Right lobe of liver (tissue), 6 donors: ENCODE data around the gene MAP3K13. TPM values are rescaled to one million over a fixed set of nuclear protein-coding genes. Genes with fewer than 3 reads are reported as not detected.

Experiments
- ATAC-seq, 4 donors: fragments of 200-7000 bp; cut with Tn5 transposase; one replicate each; pipeline ENCODE4 v1.9.1; 2020; ENCODE audit warnings: mild to moderate bottlenecking in 4 of 4, moderate library complexity in 4 of 4
- DNase-seq, 3 donors: peaks; one replicate each; pipeline ENCODE4 v3.0.0-alpha.2; 2020
- H3K27ac ChIP-seq, 3 donors: fragments of 200-600 bp; one replicate each; pipeline ENCODE4 v1.8.0; 2022
- H3K27me3 ChIP-seq, 2 donors: fragments of 200-600 bp; one replicate each; pipeline ENCODE4 v1.8.0; 2022
- H3K36me3 ChIP-seq, 4 donors: fragments of 200-600 bp; sonication (generic) in 1 of 4; one replicate each; pipeline versions ENCODE4 v1.5.1 to v1.8.0; 2017 to 2022; ENCODE audit warnings: control low read depth in 1 of 4
- H3K4me1 ChIP-seq, 4 donors: fragments of 200-600 bp; sonication (generic) in 1 of 4; one replicate each; pipeline versions ENCODE4 v1.5.1 to v1.8.0; 2017 to 2022; ENCODE audit warnings: control low read depth in 1 of 4
- H3K4me3 ChIP-seq, 3 donors: fragments of 200-600 bp; one replicate each; pipeline ENCODE4 v1.8.0; 2022
- H3K9me3 ChIP-seq, 4 donors: fragments of 200-600 bp; sonication (generic) in 1 of 4; one replicate each; pipeline versions ENCODE4 v1.5.1 to v1.8.0; 2017 to 2022; ENCODE audit warnings: control low read depth in 1 of 4
- CTCF ChIP-seq, 4 donors: fragments of 200-600 bp in 3 of 4; fragments of 450-650 bp in 1 of 4; IDR thresholded peaks; one replicate each; pipeline versions ENCODE4 v1.5.1 to v1.8.0; 2016 to 2022; ENCODE audit warnings: antibody characterized with exemption in 4 of 4, mild to moderate bottlenecking in 2 of 4
- POLR2A ChIP-seq: fragments of 450-650 bp; IDR thresholded peaks from one replicate; pipeline ENCODE4 v1.6.1; 2017; ENCODE audit warnings: antibody characterized with exemption, mild to moderate bottlenecking
- WGBS: methylation state at CpG from one replicate; pipeline ENCODE4 v1.1.6; 2018; ENCODE audit warnings: low coverage, low lambda C conversion rate; ENCODE audit not compliant: insufficient coverage; ENCODE audit errors: missing lambda C conversion rate; 5-methylcytosine and 5-hydroxymethylcytosine counted together
- intact Hi-C, 2 donors: fragments of 100-400 bp; cut with DNase I; formaldehyde crosslinking; loops; one replicate each; pipeline versions ENCODE4 v1.11.2 to v1.14.1; 2022
- total RNA-seq, 6 experiments: library from RNA; depleted of rRNA in 2 of 6; stranded (reverse); fragments of >200 nt in 2 of 6; fragmentation: NEBNext Ultra II Directional in 3 of 6; extraction: Animal tissue kit (Norgen Biotek cat#: 25700) in 3 of 6; gene quantifications; one replicate each; pipeline versions ENCODE4 v1.1.0 to v1.2.4, GENCODE V29; 2016 to 2023
- donor health status: DM: no; HTN: yes; CAD: no.
- donor health status: DM: no; HTN: no; CAD: no.
- donor health status: DM: no; HTN: no; CAD: no.
- donor health status: DM: no; HTN: yes; CAD: no.
- donor health status: DM: no; HTN: yes; CAD: no.

MAP3K13 gene
- total RNA-seq, 6 experiments from 2014 or later = 14.1 to 30.9 (median 24.1) TPM

- H3K36me3 ChIP-seq = no peaks in the 10 kb centered on the region
- no peak for TF ChIP-seq CTCF (IDR thresholded peaks at IDR 0.05)
- no peak for TF ChIP-seq POLR2A
- intact Hi-C loops = no loop called here
- no peak overlapping the region for H3K4me3 ChIP-seq
- H3K27me3 ChIP-seq = no peaks in the 10 kb centered on the region
- WGBS = 56% methylated on average over 5 of the region's 5 CpGs
- H3K27ac ChIP-seq = peak overlapping the region in 1 of 3 donors; percentile 15
- ATAC-seq (peak in 3 of 4 donors; percentile 22 to 58 (median 46)), DNase-seq (no peak)
- H3K4me1 ChIP-seq = peaks cover 0 to 25% (median 4%) of the 10 kb centered on the region in 4 donors
- H3K9me3 ChIP-seq = no peaks in the 10 kb centered on the region
Observed at GRCh38 chr3:185420762-185421161, 57.8 kb downstream of the MAP3K13 start.

GRCh38 chr3:185421577-185422232 is 58.8 kb downstream of the MAP3K13 start:
- no peak for TF ChIP-seq CTCF (IDR thresholded peaks at IDR 0.05)
- TF ChIP-seq POLR2A = no peak
- intact Hi-C loops = no loop called here
- no peaks in the 10 kb centered on the region for H3K36me3 ChIP-seq
- 100% methylated on average over 6 of the region's 6 CpGs for WGBS
- DNase-seq = no peak
- H3K4me1 ChIP-seq = peaks cover 0 to 21% (median 4%) of the 10 kb centered on the region in 4 donors
- no peak for ATAC-seq
- peak overlapping the region in 1 of 3 donors; percentile 15 for H3K27ac ChIP-seq
- H3K27me3 ChIP-seq = no peaks in the 10 kb centered on the region
- no peak overlapping the region for H3K4me3 ChIP-seq
- H3K9me3 ChIP-seq = no peaks in the 10 kb centered on the region

GRCh38 chr3:185422677-185423076 is 59.7 kb downstream of the MAP3K13 start:
- H3K4me3 ChIP-seq = no peak overlapping the region
- H3K4me1 ChIP-seq = peaks cover 0 to 21% (median 4%) of the 10 kb centered on the region in 4 donors
- no CpG with 5 or more reads among the region's 4 CpGs for WGBS
- ATAC-seq (no peak), DNase-seq (no peak)
- no peaks in the 10 kb centered on the region for H3K36me3 ChIP-seq
- H3K27ac ChIP-seq = no peak overlapping the region
- H3K9me3 ChIP-seq = no peaks in the 10 kb centered on the region
- intact Hi-C loops = no loop called here
- TF ChIP-seq POLR2A = no peak
- no peak for TF ChIP-seq CTCF (IDR thresholded peaks at IDR 0.05)
- no peaks in the 10 kb centered on the region for H3K27me3 ChIP-seq

GRCh38 chr3:185423178-185423577 is 60.2 kb downstream of the MAP3K13 start:
- TF ChIP-seq CTCF (IDR thresholded peaks at IDR 0.05) = no peak
- Histone ChIP-seq H3K4me1 (peaks cover 0 to 21% (median 4%) of the 10 kb centered on the region in 4 donors), H3K4me3 (no peak overlapping the region), H3K27me3 (no peaks in the 10 kb centered on the region), H3K27ac (no peak overlapping the region), H3K9me3 (no peaks in the 10 kb centered on the region), H3K36me3 (no peaks in the 10 kb centered on the region)
- intact Hi-C loops = no loop called here
- WGBS = 47% methylated on average over 3 of the region's 3 CpGs
- DNase-seq (peak in 1 of 3 donors; percentile 29), ATAC-seq (peak; percentile 33 to 61 (median 44))
